Stimulated activated naive CD8-positive, alpha-beta T cell treated with anti-CD3 and anti-CD28 coated beads, Interleukin-15, Interleukin-2, amounts not matched to agents 100 U/mL and 50 U/mL, for 24 hours (primary cell): ENCODE data around the gene NUAK1.

Experiments used
- ATAC-seq: fragments of 150-1000 bp; cut with Tn5 transposase; one replicate; pipeline ENCODE4 v1.10.0; 2021
- DNase-seq: peaks from one replicate; pipeline ENCODE4 v3.0.0; 2021

Gene NUAK1

GRCh38 chr12:106082216-106083175 is 56.3 kb downstream of the NUAK1 start:
- DNase-seq (no peak), ATAC-seq (no peak)

GRCh38 chr12:106081606-106082005 is 57.1 kb downstream of the NUAK1 start:
- no peak for ATAC-seq
- DNase-seq, result no peak

GRCh38 chr12:106080791-106081170 is 58.0 kb downstream of the NUAK1 start:
- no peak for ATAC-seq

GRCh38 chr12:106080041-106080790 is 58.5 kb downstream of the NUAK1 start:
- no peak for DNase-seq
- no peak for ATAC-seq

More at GRCh38 chr12:106080791-106081170, 58.0 kb downstream of the NUAK1 start:
- no peak for DNase-seq

- ATAC-seq, result no peak
These were observed 59.5 kb downstream of the NUAK1 start for GRCh38 chr12:106079148-106079738.

GRCh38 chr12:106078358-106079010 is 60.3 kb downstream of the NUAK1 start:
- ATAC-seq, result no peak

More at GRCh38 chr12:106079148-106079738, 59.5 kb downstream of the NUAK1 start:
- DNase-seq, result no peak

GRCh38 chr12:106074706-106075392 is 63.9 kb downstream of the NUAK1 start:
- DNase-seq (no peak), ATAC-seq (no peak)

More at GRCh38 chr12:106078358-106079010, 60.3 kb downstream of the NUAK1 start:
- no peak for DNase-seq

- DNase-seq (no peak), ATAC-seq (no peak)
These were observed 64.4 kb downstream of the NUAK1 start for GRCh38 chr12:106074361-106074705.

GRCh38 chr12:106073179-106073578 is 65.6 kb downstream of the NUAK1 start:
- DNase-seq (no peak), ATAC-seq (peak; percentile 52)

- DNase-seq, result no peak
- no peak for ATAC-seq
These were observed 66.0 kb downstream of the NUAK1 start for GRCh38 chr12:106072751-106073150.

- DNase-seq (no peak), ATAC-seq (no peak)
These were observed 67.1 kb downstream of the NUAK1 start for GRCh38 chr12:106071686-106072085.

- no peak for ATAC-seq
These were observed 68.1 kb downstream of the NUAK1 start for GRCh38 chr12:106070611-106071010.

GRCh38 chr12:106070147-106070546 is 68.6 kb downstream of the NUAK1 start:
- ATAC-seq (no peak), DNase-seq (no peak)

More at GRCh38 chr12:106070611-106071010, 68.1 kb downstream of the NUAK1 start:
- no peak for DNase-seq

GRCh38 chr12:106068296-106068695 is 70.5 kb downstream of the NUAK1 start:
- ATAC-seq (no peak), DNase-seq (no peak)

GRCh38 chr12:106067606-106068205 is 71.0 kb downstream of the NUAK1 start:
- ATAC-seq, result no peak

GRCh38 chr12:106066726-106067325 is 71.9 kb downstream of the NUAK1 start:
- ATAC-seq, result no peak
- DNase-seq, result no peak

More at GRCh38 chr12:106067606-106068205, 71.0 kb downstream of the NUAK1 start:
- DNase-seq, result no peak

GRCh38 chr12:106066051-106066705 is 72.6 kb downstream of the NUAK1 start:
- DNase-seq, result no peak
- no peak for ATAC-seq

GRCh38 chr12:106065506-106065905 is 73.2 kb downstream of the NUAK1 start:
- DNase-seq (no peak), ATAC-seq (no peak)

GRCh38 chr12:106064721-106065021 is 74.1 kb downstream of the NUAK1 start:
- ATAC-seq (no peak), DNase-seq (no peak)
